ENCODE measurements around the gene NRXN3. TPM values are rescaled to one million over a fixed set of nuclear protein-coding genes. Genes with fewer than 3 reads are reported as not detected.

NRXN3 gene
- total and polyA plus RNA-seq, 2 experiments from 2014 or later = 5.7 to 7.1 TPM

DNA sequence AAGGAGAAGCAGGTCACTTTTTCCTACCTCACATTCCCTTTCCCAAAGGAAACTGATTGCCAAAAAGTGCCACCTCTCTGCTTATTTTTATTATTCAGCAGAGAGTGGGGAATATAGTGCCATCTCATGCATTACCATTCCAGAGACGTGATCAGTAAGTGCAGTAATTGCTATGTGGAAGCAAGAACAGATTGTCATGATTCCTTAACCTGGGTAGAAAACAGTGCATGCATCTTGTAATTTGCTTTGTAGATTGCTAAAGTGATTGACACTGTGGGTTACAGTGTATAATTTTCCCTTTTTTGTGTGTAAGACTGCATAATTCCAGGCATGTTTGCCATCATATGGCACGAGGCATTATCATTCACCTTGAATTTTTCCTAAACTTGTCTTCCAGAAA is 1708.6 kb downstream of the NRXN3 start:
- H3K4me2 ChIP-seq = no peak overlapping the region
- H3K9me2 ChIP-seq (replicated peaks; ENCODE audit: insufficient read depth) = no peaks in the 10 kb centered on the region
- H2AFZ ChIP-seq = no peak overlapping the region
- 92% methylated on average over 2 of the region's 2 CpGs for WGBS (ENCODE audit: low lambda C conversion rate, missing lambda C conversion rate)
- H3K4me3 ChIP-seq = no peak overlapping the region
- no peaks in the 10 kb centered on the region for H3K36me3 ChIP-seq (replicated peaks; ENCODE audit: insufficient read depth, low read depth)
- H3K9me3 ChIP-seq (ENCODE audit: low read depth) = no peaks in the 10 kb centered on the region
- H3K4me1 ChIP-seq (ENCODE audit: insufficient read depth) = no peaks in the 10 kb centered on the region
- no peak for DNase-seq (ENCODE audit: low spot score)
- no peaks in the 10 kb centered on the region for H3K27me3 ChIP-seq
- TF ChIP-seq EZH2 (IDR thresholded peaks at IDR 0.05; ENCODE audit: borderline replicate concordance) = no peak
- no peak for TF ChIP-seq CTCF (IDR thresholded peaks at IDR 0.05; ENCODE audit: poor library complexity)
- TF ChIP-seq EZH2phosphoT487 (IDR thresholded peaks at IDR 0.05; ENCODE audit: low read depth, severe bottlenecking, unreplicated experiment) = no peak
- H4K20me1 ChIP-seq (ENCODE audit: insufficient read depth, poor library complexity, severe bottlenecking) = no peaks in the 10 kb centered on the region
- H3K79me2 ChIP-seq = no peaks in the 10 kb centered on the region
- H3K27ac ChIP-seq = no peak overlapping the region

DNA sequence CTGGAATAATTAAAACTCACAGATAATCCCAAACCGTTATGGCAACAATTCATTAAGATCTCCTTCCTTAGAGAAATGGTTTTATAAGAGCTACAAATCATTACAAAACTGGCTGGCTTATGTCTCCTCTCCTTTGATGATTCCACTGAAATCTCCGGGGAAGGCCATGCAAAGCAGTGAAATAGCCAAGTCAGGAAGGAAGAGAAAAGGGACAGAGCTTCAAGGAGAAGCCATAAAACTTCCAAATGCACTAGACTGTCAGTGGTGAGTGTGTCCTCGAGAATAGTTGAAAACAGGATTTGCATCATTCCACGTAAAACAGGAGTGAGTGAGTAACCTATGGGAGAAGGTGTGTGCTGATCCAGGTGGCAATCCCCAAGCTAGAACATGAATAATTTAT is 1711.1 kb downstream of the NRXN3 start:
- Histone ChIP-seq H3K4me1 (ENCODE audit: insufficient read depth) (no peaks in the 10 kb centered on the region), H3K27ac (no peak overlapping the region), H3K4me2 (no peak overlapping the region), H3K9me3 (ENCODE audit: low read depth) (no peaks in the 10 kb centered on the region), H3K27me3 (no peaks in the 10 kb centered on the region), H3K4me3 (no peak overlapping the region), H3K79me2 (no peaks in the 10 kb centered on the region), H4K20me1 (ENCODE audit: insufficient read depth, poor library complexity, severe bottlenecking) (no peaks in the 10 kb centered on the region), H2AFZ (no peak overlapping the region), H3K36me3 (replicated peaks; ENCODE audit: insufficient read depth, low read depth) (no peaks in the 10 kb centered on the region), H3K9me2 (replicated peaks; ENCODE audit: insufficient read depth) (no peaks in the 10 kb centered on the region)
- DNase-seq (ENCODE audit: low spot score) = no peak
- no peak for TF ChIP-seq CTCF (IDR thresholded peaks at IDR 0.05; ENCODE audit: poor library complexity)
- no peak for TF ChIP-seq EZH2phosphoT487 (IDR thresholded peaks at IDR 0.05; ENCODE audit: low read depth, severe bottlenecking, unreplicated experiment)
- 50% methylated on average over 4 of the region's 4 CpGs for WGBS (ENCODE audit: low lambda C conversion rate, missing lambda C conversion rate)

DNA sequence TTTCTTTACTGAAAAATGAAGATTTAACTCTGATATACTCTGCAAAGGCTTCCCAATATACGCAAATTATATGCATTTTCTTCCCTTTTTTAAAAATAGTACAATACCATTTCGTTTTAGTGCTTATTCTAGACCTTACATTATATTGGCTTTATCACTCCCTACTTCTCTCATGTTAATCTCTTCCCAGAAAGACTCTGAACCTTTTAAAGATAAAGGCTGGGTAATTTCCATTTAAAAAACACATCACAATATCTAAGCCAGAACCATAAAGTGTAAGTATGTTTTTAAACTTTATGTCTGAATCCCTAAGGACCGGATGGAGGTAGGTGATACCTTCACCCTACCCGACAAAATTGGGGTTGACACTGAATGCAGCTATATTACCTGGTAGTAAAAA is 1720.4 kb downstream of the NRXN3 start:
- H4K20me1 ChIP-seq (ENCODE audit: insufficient read depth, poor library complexity, severe bottlenecking) = no peaks in the 10 kb centered on the region
- no peak overlapping the region for H2AFZ ChIP-seq
- no peak overlapping the region for H3K4me3 ChIP-seq
- H3K79me2 ChIP-seq = no peaks in the 10 kb centered on the region
- no peaks in the 10 kb centered on the region for H3K36me3 ChIP-seq (replicated peaks; ENCODE audit: insufficient read depth, low read depth)
- H3K4me2 ChIP-seq = no peak overlapping the region
- H3K9me2 ChIP-seq (replicated peaks; ENCODE audit: insufficient read depth) = no peaks in the 10 kb centered on the region
- H3K9me3 ChIP-seq (ENCODE audit: low read depth) = no peaks in the 10 kb centered on the region
- H3K27ac ChIP-seq = no peak overlapping the region
- H3K27me3 ChIP-seq = no peaks in the 10 kb centered on the region
- TF ChIP-seq EZH2 (IDR thresholded peaks at IDR 0.05; ENCODE audit: borderline replicate concordance) = no peak
- TF ChIP-seq CTCF (IDR thresholded peaks at IDR 0.05; ENCODE audit: poor library complexity) = no peak
- TF ChIP-seq EZH2phosphoT487 (IDR thresholded peaks at IDR 0.05; ENCODE audit: low read depth, severe bottlenecking, unreplicated experiment) = no peak
- WGBS (ENCODE audit: low lambda C conversion rate, missing lambda C conversion rate) = 64% methylated on average over 4 of the region's 4 CpGs
- no peak for DNase-seq (ENCODE audit: low spot score)
- H3K4me1 ChIP-seq (ENCODE audit: insufficient read depth) = no peaks in the 10 kb centered on the region

DNA sequence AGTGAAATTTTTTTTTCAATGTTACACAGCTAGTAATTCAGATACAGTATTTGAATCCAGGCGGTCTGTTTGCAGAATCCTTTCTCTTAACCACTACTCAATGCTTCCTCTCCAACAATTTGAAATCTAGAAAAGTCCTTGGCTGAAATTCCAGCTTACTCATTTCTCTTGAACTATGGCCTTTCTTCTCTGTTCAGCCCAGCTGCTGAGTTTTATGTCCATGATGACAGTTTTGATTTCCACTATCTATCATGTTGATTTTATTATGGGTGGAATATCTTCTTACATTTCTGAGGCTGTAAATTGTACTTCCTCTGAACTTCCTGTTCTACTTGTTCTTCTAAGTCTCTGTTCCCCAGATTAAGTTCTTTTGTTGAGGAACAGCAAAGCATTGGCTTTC is 1725.8 kb downstream of the NRXN3 start:
- H3K36me3 ChIP-seq (replicated peaks; ENCODE audit: insufficient read depth, low read depth) = no peaks in the 10 kb centered on the region
- H2AFZ ChIP-seq = no peak overlapping the region
- TF ChIP-seq EZH2 (IDR thresholded peaks at IDR 0.05; ENCODE audit: borderline replicate concordance) (no peak), EZH2phosphoT487 (IDR thresholded peaks at IDR 0.05; ENCODE audit: low read depth, severe bottlenecking, unreplicated experiment) (no peak), CTCF (IDR thresholded peaks at IDR 0.05; ENCODE audit: poor library complexity) (no peak)
- no peak overlapping the region for H3K4me3 ChIP-seq
- H3K4me2 ChIP-seq = no peak overlapping the region
- no peaks in the 10 kb centered on the region for H4K20me1 ChIP-seq (ENCODE audit: insufficient read depth, poor library complexity, severe bottlenecking)
- H3K27ac ChIP-seq = no peak overlapping the region
- WGBS (ENCODE audit: low lambda C conversion rate, missing lambda C conversion rate) = 100% methylated on average over 1 of the region's 1 CpG
- H3K79me2 ChIP-seq = no peaks in the 10 kb centered on the region
- H3K4me1 ChIP-seq (ENCODE audit: insufficient read depth) = no peaks in the 10 kb centered on the region
- no peaks in the 10 kb centered on the region for H3K9me2 ChIP-seq (replicated peaks; ENCODE audit: insufficient read depth)
- DNase-seq (ENCODE audit: low spot score) = no peak
- no peaks in the 10 kb centered on the region for H3K27me3 ChIP-seq
- no peaks in the 10 kb centered on the region for H3K9me3 ChIP-seq (ENCODE audit: low read depth)
